ENCODE measurements around the gene CCIN.

CCIN gene

GRCh38 chr9:36169166-36169565, at the start of gene CCIN:
Gene CCIN, plus strand, starts transcription at chr9:36169388. Its CDS starts 115 bp downstream, at chr9:36169503.
- no peak for DNase-seq (ENCODE audit: low read depth)
- H3K4me3 ChIP-seq (replicated peaks; ENCODE audit: low read depth, low read length) = no peak within 1 kb of the TSS
- no peak for TF ChIP-seq CTCF (IDR thresholded peaks at IDR 0.05; ENCODE audit: low read length, missing control alignments)

GRCh38 chr9:36119476-36119875, 49.7 kb upstream of the CCIN start:
- H3K4me3 ChIP-seq (replicated peaks; ENCODE audit: low read depth, low read length) = no peak overlapping the region
- no peak for TF ChIP-seq CTCF (IDR thresholded peaks at IDR 0.05; ENCODE audit: low read length, missing control alignments)
- no peak for DNase-seq (ENCODE audit: low read depth)

- DNase-seq (ENCODE audit: low read depth) = no peak
- no peak for TF ChIP-seq CTCF (IDR thresholded peaks at IDR 0.05; ENCODE audit: low read length, missing control alignments)
- H3K4me3 ChIP-seq (replicated peaks; ENCODE audit: low read depth, low read length) = no peak overlapping the region
Measured at GRCh38 chr9:36120705-36121104, 48.5 kb upstream of the CCIN start.

- TF ChIP-seq CTCF (IDR thresholded peaks at IDR 0.05; ENCODE audit: low read length, missing control alignments) = no peak
- DNase-seq (ENCODE audit: low read depth) = no peak
- no peak overlapping the region for H3K4me3 ChIP-seq (replicated peaks; ENCODE audit: low read depth, low read length)
Measured at GRCh38 chr9:36121971-36122370, 47.2 kb upstream of the CCIN start.

- no peak for TF ChIP-seq CTCF (IDR thresholded peaks at IDR 0.05; ENCODE audit: low read length, missing control alignments)
- H3K4me3 ChIP-seq (replicated peaks; ENCODE audit: low read depth, low read length) = no peak overlapping the region
- no peak for DNase-seq (ENCODE audit: low read depth)
Measured at GRCh38 chr9:36123515-36123914, 45.7 kb upstream of the CCIN start.

GRCh38 chr9:36125062-36125855, 43.9 kb upstream of the CCIN start:
- H3K4me3 ChIP-seq (replicated peaks; ENCODE audit: low read depth, low read length) = no peak overlapping the region
- TF ChIP-seq CTCF (IDR thresholded peaks at IDR 0.05; ENCODE audit: low read length, missing control alignments) = no peak
- DNase-seq (ENCODE audit: low read depth) = no peak

All from fibroblast of pulmonary artery (primary cell).